ENCODE data around the gene DEGS2.

GRCh38 chr14:100109594-100109955 lies 49.9 kb downstream of the DEGS2 start:
- TF ChIP-seq, protein P1, sequence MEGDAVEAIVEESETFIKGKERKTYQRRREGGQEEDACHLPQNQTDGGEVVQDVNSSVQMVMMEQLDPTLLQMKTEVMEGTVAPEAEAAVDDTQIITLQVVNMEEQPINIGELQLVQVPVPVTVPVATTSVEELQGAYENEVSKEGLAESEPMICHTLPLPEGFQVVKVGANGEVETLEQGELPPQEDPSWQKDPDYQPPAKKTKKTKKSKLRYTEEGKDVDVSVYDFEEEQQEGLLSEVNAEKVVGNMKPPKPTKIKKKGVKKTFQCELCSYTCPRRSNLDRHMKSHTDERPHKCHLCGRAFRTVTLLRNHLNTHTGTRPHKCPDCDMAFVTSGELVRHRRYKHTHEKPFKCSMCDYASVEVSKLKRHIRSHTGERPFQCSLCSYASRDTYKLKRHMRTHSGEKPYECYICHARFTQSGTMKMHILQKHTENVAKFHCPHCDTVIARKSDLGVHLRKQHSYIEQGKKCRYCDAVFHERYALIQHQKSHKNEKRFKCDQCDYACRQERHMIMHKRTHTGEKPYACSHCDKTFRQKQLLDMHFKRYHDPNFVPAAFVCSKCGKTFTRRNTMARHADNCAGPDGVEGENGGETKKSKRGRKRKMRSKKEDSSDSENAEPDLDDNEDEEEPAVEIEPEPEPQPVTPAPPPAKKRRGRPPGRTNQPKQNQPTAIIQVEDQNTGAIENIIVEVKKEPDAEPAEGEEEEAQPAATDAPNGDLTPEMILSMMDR (conservative IDR thresholded peaks at IDR 0.05; ENCODE audit: low read depth in 2 of 2) = no peak
- TF ChIP-seq POLR2AphosphoS5 (IDR thresholded peaks at IDR 0.05; ENCODE audit: low read depth) = no peak
- TF ChIP-seq REST (IDR thresholded peaks at IDR 0.05; ENCODE audit: unreplicated experiment) = no peak
- TF ChIP-seq EZH2 (IDR thresholded peaks at IDR 0.05; ENCODE audit: low read depth, unreplicated experiment) = no peak
- TF ChIP-seq JUNB (IDR thresholded peaks at IDR 0.05; ENCODE audit: unreplicated experiment) = no peak
- TF ChIP-seq ZNF462 (CRISPR knock-in tag; IDR thresholded peaks at IDR 0.05) = no peak
